GM12872 (cell line): ENCODE data around the gene SMG6.

Source experiments
- TF ChIP-seq, protein P1 (sequence below): IDR thresholded peaks from 3 replicates; pipeline ENCODE4 v1.5.1; 2011; ENCODE audit warnings: low read depth, mild to moderate bottlenecking, low read length, moderate library complexity; ENCODE audit not compliant: insufficient read depth

The SMG6 gene

DNA sequence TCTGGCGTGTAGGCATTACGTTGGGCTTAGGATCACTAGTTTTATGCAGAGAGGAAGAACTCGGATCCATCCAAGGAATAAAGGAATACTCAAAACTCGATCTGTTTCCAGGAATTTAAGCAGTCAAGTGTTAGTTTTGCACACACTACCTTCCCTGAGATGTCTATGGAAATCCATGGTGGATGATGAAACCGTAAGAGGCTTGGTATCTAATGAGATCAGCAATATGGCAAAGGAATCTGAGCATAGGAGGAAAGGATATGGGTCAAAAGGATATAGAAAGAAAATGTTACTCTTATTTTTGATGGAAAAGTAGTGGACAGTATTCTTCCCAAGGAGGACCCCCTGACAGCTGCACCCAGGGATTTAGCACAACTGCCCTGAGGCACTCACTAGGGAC lies 59.6 kb downstream of the SMG6 start:
- TF ChIP-seq, protein P1, sequence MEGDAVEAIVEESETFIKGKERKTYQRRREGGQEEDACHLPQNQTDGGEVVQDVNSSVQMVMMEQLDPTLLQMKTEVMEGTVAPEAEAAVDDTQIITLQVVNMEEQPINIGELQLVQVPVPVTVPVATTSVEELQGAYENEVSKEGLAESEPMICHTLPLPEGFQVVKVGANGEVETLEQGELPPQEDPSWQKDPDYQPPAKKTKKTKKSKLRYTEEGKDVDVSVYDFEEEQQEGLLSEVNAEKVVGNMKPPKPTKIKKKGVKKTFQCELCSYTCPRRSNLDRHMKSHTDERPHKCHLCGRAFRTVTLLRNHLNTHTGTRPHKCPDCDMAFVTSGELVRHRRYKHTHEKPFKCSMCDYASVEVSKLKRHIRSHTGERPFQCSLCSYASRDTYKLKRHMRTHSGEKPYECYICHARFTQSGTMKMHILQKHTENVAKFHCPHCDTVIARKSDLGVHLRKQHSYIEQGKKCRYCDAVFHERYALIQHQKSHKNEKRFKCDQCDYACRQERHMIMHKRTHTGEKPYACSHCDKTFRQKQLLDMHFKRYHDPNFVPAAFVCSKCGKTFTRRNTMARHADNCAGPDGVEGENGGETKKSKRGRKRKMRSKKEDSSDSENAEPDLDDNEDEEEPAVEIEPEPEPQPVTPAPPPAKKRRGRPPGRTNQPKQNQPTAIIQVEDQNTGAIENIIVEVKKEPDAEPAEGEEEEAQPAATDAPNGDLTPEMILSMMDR: no peak

DNA sequence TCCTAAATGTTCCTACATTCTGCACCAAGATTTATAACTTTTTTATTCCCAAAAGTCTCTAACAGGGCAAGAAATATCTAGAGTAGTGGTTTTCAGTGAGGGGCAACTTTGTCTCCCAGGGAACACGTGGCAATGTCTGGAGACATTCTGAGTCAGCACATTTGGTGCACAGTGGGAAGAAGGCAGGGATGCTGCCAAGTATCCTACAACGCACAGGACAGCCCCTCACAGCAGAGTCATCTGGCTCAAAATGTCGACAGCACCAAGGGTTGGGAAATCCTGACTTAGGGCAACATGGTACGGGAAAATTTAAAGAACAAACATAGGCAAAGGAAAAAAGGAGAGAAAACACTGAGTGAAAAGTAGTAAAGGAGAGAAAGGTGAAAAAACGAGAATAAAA lies 61.8 kb downstream of the SMG6 start:
- TF ChIP-seq, protein P1: no peak

DNA sequence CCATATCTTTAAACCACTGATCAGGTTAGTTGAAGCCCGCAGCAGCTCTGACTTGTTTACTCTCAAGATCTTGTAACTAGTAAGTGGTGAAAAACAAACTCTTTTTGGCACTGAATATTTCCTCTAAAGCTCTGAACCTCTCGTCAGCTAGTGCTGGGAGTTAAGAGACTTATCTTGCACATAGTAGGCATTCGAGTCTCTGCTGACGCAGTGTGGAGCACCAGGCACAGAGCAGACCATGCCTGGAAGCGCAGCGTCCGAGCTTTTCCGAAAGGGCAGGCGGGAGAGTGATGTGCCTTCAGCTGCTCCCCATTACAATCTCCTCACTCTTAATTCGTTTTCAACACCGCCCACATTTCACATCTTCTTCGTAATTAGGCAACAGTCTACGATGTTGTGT lies 63.0 kb downstream of the SMG6 start:
- TF ChIP-seq, protein P1: no peak

DNA sequence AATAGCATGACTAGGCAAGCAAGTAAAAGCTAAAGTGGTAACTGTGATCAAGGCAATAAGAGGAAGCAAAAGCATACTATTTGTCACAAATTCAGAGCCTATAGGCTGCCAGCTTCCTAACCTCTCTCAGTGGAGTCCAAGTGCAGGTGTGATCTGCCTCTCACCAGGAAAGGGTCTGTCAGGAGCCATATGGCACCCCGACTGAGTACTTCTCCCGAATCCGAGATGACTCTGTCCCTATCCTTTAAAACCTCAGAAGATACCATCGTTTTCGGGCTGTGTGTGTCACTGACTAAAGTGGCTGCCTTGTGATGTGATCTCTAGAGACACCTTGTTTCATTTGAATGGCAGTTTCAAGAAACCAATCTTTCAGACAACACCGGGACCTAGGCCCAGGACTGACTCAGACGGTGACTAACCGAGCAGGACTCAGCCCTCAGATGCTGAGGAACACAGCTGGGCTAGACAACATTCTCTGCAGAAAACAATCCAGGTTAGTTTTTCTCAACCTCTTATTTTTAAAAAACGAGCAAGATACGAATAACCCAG lies 63.6 kb downstream of the SMG6 start:
- TF ChIP-seq, protein P1: no peak

DNA sequence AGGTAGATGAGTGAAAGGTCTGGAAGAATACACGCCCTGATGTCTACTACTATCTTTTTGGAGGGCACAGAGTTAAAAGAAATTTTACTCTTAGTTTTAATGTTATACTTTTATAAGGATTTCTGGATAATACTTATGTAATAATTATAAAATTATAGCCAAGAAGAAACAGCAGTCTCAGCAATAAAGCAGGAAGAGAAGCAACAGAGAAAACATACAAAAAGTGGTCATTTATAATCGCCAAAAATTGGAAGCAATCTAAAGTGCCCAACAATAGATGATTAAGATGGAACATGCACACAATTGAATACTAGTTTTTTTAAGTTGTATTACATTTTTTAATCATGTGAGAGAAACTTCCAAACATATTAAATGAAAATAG lies 64.4 kb downstream of the SMG6 start:
- TF ChIP-seq, protein P1: no peak

DNA sequence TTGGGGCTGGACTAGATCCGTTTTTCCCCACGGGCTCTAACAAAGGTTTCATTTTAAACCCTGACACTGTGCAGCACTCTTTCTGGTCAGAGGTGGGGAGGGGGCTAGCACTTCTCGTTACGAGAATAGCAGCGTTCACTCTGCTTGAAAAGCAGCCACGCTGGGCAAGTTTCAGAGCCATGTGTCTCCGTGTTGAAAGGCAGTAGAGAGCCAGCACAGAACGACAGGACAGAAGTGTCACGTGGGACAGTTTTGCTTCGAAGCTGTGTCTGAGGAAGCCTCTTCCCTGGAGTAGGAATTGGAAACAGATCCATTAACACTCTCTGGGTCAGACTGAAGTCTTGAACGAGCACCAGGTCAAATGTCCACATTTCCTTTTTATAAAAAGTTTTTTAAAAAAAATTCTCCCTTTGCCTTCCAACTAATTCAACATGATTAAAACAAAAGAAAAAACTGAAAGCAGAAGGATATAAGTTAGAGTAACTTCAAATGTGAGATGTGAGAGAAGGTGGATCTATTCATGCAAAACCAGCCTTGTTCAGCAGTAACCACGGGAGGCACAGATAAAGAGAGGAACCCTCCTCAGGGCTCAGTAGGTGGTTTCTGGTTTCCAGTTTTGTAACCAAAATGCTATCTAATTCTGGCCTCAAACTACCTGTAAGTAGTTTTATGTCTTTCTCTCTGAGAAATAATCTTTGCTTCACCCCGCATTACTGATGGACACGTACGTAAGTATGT lies 65.0 kb downstream of the SMG6 start:
- TF ChIP-seq, protein P1: no peak

DNA sequence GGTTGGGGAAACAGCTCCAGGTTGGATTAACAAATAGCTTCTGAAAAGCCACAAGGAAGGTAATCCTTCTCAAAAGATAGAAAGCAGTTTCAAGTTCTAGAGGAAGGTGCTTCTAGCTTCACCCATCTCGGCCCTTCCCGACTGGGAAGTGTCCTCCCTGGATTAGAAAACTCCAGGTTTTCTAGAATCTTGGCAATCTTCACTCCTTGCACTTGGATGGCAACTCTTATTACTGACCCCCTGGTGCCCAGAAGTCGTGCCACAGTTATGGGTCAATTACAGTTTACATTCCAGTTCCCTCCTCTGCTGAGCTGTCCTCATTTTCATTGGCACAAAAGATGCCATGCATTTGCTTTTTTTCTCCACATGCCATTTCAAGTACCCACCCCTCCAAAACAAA lies 65.6 kb downstream of the SMG6 start:
- TF ChIP-seq, protein P1: no peak

DNA sequence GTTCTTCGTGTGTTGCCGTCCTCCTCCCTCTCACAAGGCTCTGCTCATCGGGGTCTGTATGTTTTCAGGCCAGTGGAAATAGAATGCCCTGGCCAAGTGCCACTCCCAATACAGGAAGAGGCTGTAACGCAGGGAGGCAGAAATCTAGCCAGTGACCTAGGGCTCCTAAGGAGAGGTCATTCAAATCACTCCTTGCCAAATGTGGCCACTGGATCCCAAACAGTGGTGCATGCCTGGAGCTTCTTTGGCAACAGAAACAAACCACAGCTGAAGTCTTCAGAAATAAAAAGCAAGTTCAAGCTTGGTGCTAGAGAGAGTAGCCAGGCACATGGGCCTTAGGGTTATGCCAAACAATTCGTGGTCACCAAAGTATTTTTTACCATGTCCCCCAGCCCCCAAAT lies 66.1 kb downstream of the SMG6 start:
- TF ChIP-seq, protein P1: no peak
